Endothelial cell of umbilical vein (primary cell): ENCODE measurements around the gene ANKRD16. TPM values are rescaled to one million over a fixed set of nuclear protein-coding genes. Genes with fewer than 3 reads are reported as not detected.

Experiments used
- BruUV-seq: library from RNA; stranded (reverse); fragments of 400-500 nt; replicated peaks from 2 replicates; lab custom pipeline; 2021; lab: Mats Ljungman, UMichigan
- CTCF ChIA-PET: fragments of 300-600, 350-600 bp; sonication (Branson Sonifier 250); formaldehyde crosslinking; loops from one replicate; lab custom pipeline; 2021; ENCODE audit warnings: antibody characterized with exemption, inconsistent platforms; lab: Charles Lee
- POLR2A ChIA-PET: fragments of 300-600, 350-600 bp; sonication (Branson Sonifier 250); formaldehyde crosslinking; loops from one replicate; lab custom pipeline; 2021; ENCODE audit warnings: antibody characterized with exemption, inconsistent platforms; lab: Charles Lee
- DNase-seq: peaks from one replicate; pipeline ENCODE4 v3.0.0-alpha.2; 2011; ENCODE audit warnings: low read depth, low spot score
- FAIRE-seq: peaks from 2 replicates; lab custom pipeline; 2011; peaks lifted over from hg19 to GRCh38; lab: Jason Lieb, UNC
- H2AFZ ChIP-seq: 2 replicates; pipeline ENCODE4 v1.6.0; 2012; ENCODE audit warnings: low read depth, low read length, control low read depth, inconsistent platforms
- H3K27ac ChIP-seq: 2 replicates; pipeline ENCODE4 v1.5.1; 2011; ENCODE audit warnings: low read depth, mild to moderate bottlenecking, control low read depth, low read length, moderate library complexity; ENCODE audit not compliant: insufficient read depth
- H3K27me3 ChIP-seq, 2 experiments: 2 replicates each; pipeline versions ENCODE4 v1.6.0 to v1.6.1; 2011; ENCODE audit warnings: low read length in 2 of 2, mixed read lengths in 1 of 2; ENCODE audit not compliant: control insufficient read depth in 2 of 2, insufficient read depth in 2 of 2
- H3K36me3 ChIP-seq, 2 experiments: 2 replicates in 1 of 2; 3 replicates in 1 of 2; pipeline ENCODE4 v1.5.1; 2011; ENCODE audit warnings: low read length in 2 of 2, mild to moderate bottlenecking in 1 of 2, moderate library complexity in 1 of 2; ENCODE audit not compliant: control insufficient read depth in 2 of 2, insufficient read depth in 2 of 2; ENCODE audit errors: extremely low read depth in 1 of 2
- H3K4me1 ChIP-seq: 3 replicates; pipeline ENCODE4 v1.5.1; 2011; ENCODE audit warnings: mild to moderate bottlenecking, low read length; ENCODE audit not compliant: control insufficient read depth, insufficient read depth; ENCODE audit errors: extremely low read depth
- H3K4me2 ChIP-seq: 2 replicates; pipeline ENCODE4 v1.6.1; 2011; ENCODE audit warnings: low read length, control low read depth, mixed read lengths; ENCODE audit not compliant: insufficient read depth
- H3K4me3 ChIP-seq, 3 experiments: fragments of 200-600 bp in 1 of 3; sonication (generic), shearing (Covaris generic) in 1 of 3; replicated peaks in 1 of 3; 2 replicates each; pipeline ENCODE4 v1.5.1; 2011 to 2016; ENCODE audit warnings: control low read depth in 3 of 3, low read length in 3 of 3, mild to moderate bottlenecking in 2 of 3, inconsistent platforms in 1 of 3, low read depth in 1 of 3, moderate library complexity in 1 of 3; ENCODE audit not compliant: insufficient read depth in 1 of 3
- H3K79me2 ChIP-seq: 2 replicates; pipeline ENCODE4 v1.6.0; 2012; ENCODE audit warnings: low read length, inconsistent platforms; ENCODE audit not compliant: control insufficient read depth, insufficient read depth
- H3K9ac ChIP-seq: replicated peaks from 2 replicates; pipeline ENCODE3; 2011; ENCODE audit warnings: low read length, control low read depth; ENCODE audit not compliant: insufficient read depth; ENCODE audit errors: extremely low read depth
- H3K9me1 ChIP-seq: replicated peaks from 3 replicates; pipeline ENCODE4 v1.6.0; 2011; ENCODE audit warnings: mild to moderate bottlenecking, low read length; ENCODE audit not compliant: control insufficient read depth, insufficient read depth; ENCODE audit errors: extremely low read depth
- H3K9me3 ChIP-seq: replicated peaks from 2 replicates; pipeline ENCODE4 v1.5.1; 2012; ENCODE audit warnings: low read length, inconsistent platforms; ENCODE audit not compliant: control insufficient read depth, insufficient read depth
- H4K20me1 ChIP-seq: replicated peaks from 2 replicates; pipeline ENCODE3; 2011; ENCODE audit warnings: mild to moderate bottlenecking, low read length; ENCODE audit not compliant: control insufficient read depth, insufficient read depth; ENCODE audit errors: extremely low read depth
- CTCF ChIP-seq, 2 donors: IDR thresholded peaks; 1 replicate in 1 of 2; 2 replicates in 1 of 2; pipeline ENCODE4 v1.5.1; 2011; ENCODE audit warnings: low read length in 2 of 2, mild to moderate bottlenecking in 2 of 2, moderate library complexity in 2 of 2, control low read depth in 1 of 2, inconsistent platforms in 1 of 2, low read depth in 1 of 2; ENCODE audit not compliant: insufficient read depth in 1 of 2; ENCODE audit errors: extremely low read depth in 1 of 2
- EZH2 ChIP-seq: IDR thresholded peaks from 2 replicates; pipeline ENCODE4 v1.6.1; 2012; ENCODE audit warnings: borderline replicate concordance, low read depth, mild to moderate bottlenecking, moderate library complexity, low read length, inconsistent platforms; ENCODE audit not compliant: severe bottlenecking
- FOS ChIP-seq: IDR thresholded peaks from 2 replicates; pipeline ENCODE4 v1.6.1; 2011; ENCODE audit warnings: mild to moderate bottlenecking, low read length, moderate library complexity, borderline replicate concordance; ENCODE audit not compliant: insufficient read depth
- GATA2 ChIP-seq: IDR thresholded peaks from 2 replicates; pipeline ENCODE4 v1.7.0; 2011; ENCODE audit warnings: low read depth, mild to moderate bottlenecking, moderate library complexity, mixed read lengths, low read length; ENCODE audit not compliant: insufficient read length, insufficient read depth
- JUN ChIP-seq: IDR thresholded peaks from 2 replicates; pipeline ENCODE4 v1.6.1; 2011; ENCODE audit warnings: borderline replicate concordance, low read depth; ENCODE audit not compliant: insufficient read length, insufficient read depth
- MAX ChIP-seq: IDR thresholded peaks from 2 replicates; pipeline ENCODE4 v1.6.1; 2011; ENCODE audit not compliant: insufficient read depth, insufficient read length
- MYC ChIP-seq: IDR thresholded peaks from one replicate; pipeline ENCODE4 v1.6.1; 2011; ENCODE audit warnings: mild to moderate bottlenecking, low read depth, low read length
- POLR2A ChIP-seq: IDR thresholded peaks from 2 replicates; pipeline ENCODE4 v1.6.1; 2012; ENCODE audit warnings: low read depth, mild to moderate bottlenecking, control low read depth, low read length
- POLR2AphosphoS5 ChIP-seq: IDR thresholded peaks from 2 replicates; pipeline ENCODE4 v1.6.1; 2012; ENCODE audit warnings: low read depth, mild to moderate bottlenecking, control low read depth, low read length, moderate library complexity; ENCODE audit not compliant: insufficient read depth
- dilution Hi-C: fragments of 300-500 bp; cut with MboI; formaldehyde crosslinking; loops from one replicate; pipeline ENCODE4 v1.15.0; 2019; ENCODE audit warnings: low sequenced_read_pairs; ENCODE audit not compliant: extremely low pct_ligation_motif_present
- intact Hi-C: fragments of 100-400 bp; cut with micrococcal nuclease; formaldehyde crosslinking; loops from one replicate; pipeline ENCODE4 v1.10.0; 2022
- polyA plus RNA-seq, 4 experiments: library from polyadenylated mRNA; depleted of rRNA in 3 of 4; stranded (reverse) in 3 of 4; unstranded in 1 of 4; fragments of >200 nt; gene quantifications; 2 replicates each; pipeline versions ENCODE4 v1.2.1 to v1.2.3, GENCODE V29; 2011 to 2012; ENCODE audit warnings: missing spikeins in 1 of 4
- total RNA-seq: library from RNA; stranded (reverse); gene quantifications from 2 replicates; pipeline ENCODE4 v1.2.3, GENCODE V29; 2021

The ANKRD16 gene
- total and polyA plus RNA-seq, 2 donors (not counting 3 experiments of a cell fraction or from before 2014, with no cell fraction given), result 6.9 to 8.0 TPM

GRCh38 chr10:5918763-5919162, 29.1 kb upstream of the ANKRD16 start:
- Histone ChIP-seq H3K9me3 (no peaks in the 10 kb centered on the region), H3K4me1 (peaks cover 3% of the 10 kb centered on the region), H3K27me3 (no peaks in the 10 kb centered on the region), H3K4me3 (no peak overlapping the region), H3K9me1 (no peaks in the 10 kb centered on the region), H3K36me3 (peaks cover 36 to 67% of the 10 kb centered on the region in 2 experiments), H3K4me2 (no peak overlapping the region), H3K9ac (no peak overlapping the region), H4K20me1 (no peaks in the 10 kb centered on the region), H3K27ac (no peak overlapping the region), H2AFZ (no peak overlapping the region), H3K79me2 (no peaks in the 10 kb centered on the region)
- no peak for DNase-seq
- TF ChIP-seq FOS, result no peak
- no peak for TF ChIP-seq POLR2A
- TF ChIP-seq CTCF (IDR thresholded peaks at IDR 0.05; ENCODE audit: extremely low read depth in 1 of 2, insufficient read depth in 1 of 2, low read depth in 1 of 2, low read length in 2 of 2), result no peak
- no peak for TF ChIP-seq MAX
- TF ChIP-seq EZH2, result no peak
- no peak for TF ChIP-seq GATA2
- TF ChIP-seq MYC, result no peak
- TF ChIP-seq POLR2AphosphoS5, result no peak
- TF ChIP-seq JUN, result no peak
- no TSS peak for BruUV-seq
- POLR2A ChIA-PET, result no interaction called here
- intact Hi-C loops, result no loop called here
- dilution Hi-C loops, result no loop called here
- FAIRE-seq, result no peak
- CTCF ChIA-PET, result interaction anchor here (1.2 kb wide), 1 partner anchor 11 kb away, joined by 3 read pairs; no protein-coding TSS in a partner anchor
